AG09319 (cell line): ENCODE data around the gene COL19A1.

ENCODE experiments used
- DNase-seq: peaks from one replicate; pipeline ENCODE4 v3.0.0-alpha.2; 2010; ENCODE audit warnings: low read depth; ENCODE audit errors: extremely low read depth
- CTCF ChIP-seq: IDR thresholded peaks from 2 replicates; pipeline ENCODE4 v1.5.1; 2011; ENCODE audit warnings: low read depth, mild to moderate bottlenecking, inconsistent platforms, low read length, moderate library complexity

The COL19A1 gene

GRCh38 chr6:70234561-70235236 lies 368.3 kb downstream of the COL19A1 start:
- no peak for DNase-seq
- TF ChIP-seq CTCF, result no peak

GRCh38 chr6:70236343-70236742 lies 370.0 kb downstream of the COL19A1 start:
- no peak for DNase-seq
- no peak for TF ChIP-seq CTCF

GRCh38 chr6:70241031-70241430 lies 374.7 kb downstream of the COL19A1 start:
- DNase-seq, result no peak
- TF ChIP-seq CTCF, result no peak

GRCh38 chr6:70241991-70242420 lies 375.6 kb downstream of the COL19A1 start:
- no peak for DNase-seq
- TF ChIP-seq CTCF, result no peak

- no peak for DNase-seq
- no peak for TF ChIP-seq CTCF
These were observed 379.8 kb downstream of the COL19A1 start for GRCh38 chr6:70246118-70246517.

GRCh38 chr6:70252604-70253003 lies 386.2 kb downstream of the COL19A1 start:
- TF ChIP-seq CTCF, result no peak
- DNase-seq, result no peak

- TF ChIP-seq CTCF, result no peak
- DNase-seq, result no peak
These were observed 387.6 kb downstream of the COL19A1 start for GRCh38 chr6:70253923-70254322.
